B cell (primary cell): Measurements from ENCODE around the gene GPR15. TPM values are rescaled to one million over a fixed set of nuclear protein-coding genes. Genes with fewer than 3 reads are reported as not detected.
"Not testable (repeated sequence)": the region's sequence is repeated elsewhere in the genome, so short reads cannot be mapped to it uniquely, and the experiment has no call there.

ENCODE experiments used
- ATAC-seq: fragments of 200-7000 bp; cut with Tn5 transposase; one replicate; pipeline ENCODE4 v1.10.0; 2021; ENCODE audit warnings: low read depth, mild to moderate bottlenecking, moderate number of reproducible peaks, moderate library complexity
- CTCF ChIA-PET: fragments of 350-600 bp; sonication (Branson Sonifier 250); formaldehyde crosslinking; loops from one replicate; lab custom pipeline; 2021; ENCODE audit warnings: antibody characterized with exemption, inconsistent platforms; lab: Charles Lee
- POLR2A ChIA-PET: fragments of 350-600 bp; sonication (Branson Sonifier 250); formaldehyde crosslinking; loops from one replicate; lab custom pipeline; 2021; ENCODE audit warnings: antibody characterized with exemption; lab: Charles Lee
- DNase-seq: peaks from one replicate; pipeline ENCODE4 v3.0.0; 2013
- H2AFZ ChIP-seq: 2 replicates; pipeline ENCODE4 v1.6.1; 2012; ENCODE audit warnings: mild to moderate bottlenecking, low read depth, low read length; ENCODE audit not compliant: insufficient read depth, poor library complexity, severe bottlenecking
- H3K27ac ChIP-seq, 2 donors: 1 replicate in 1 of 2; 2 replicates in 1 of 2; pipeline ENCODE4 v1.5.1; 2012 to 2013; ENCODE audit warnings: low read length in 2 of 2, mild to moderate bottlenecking in 2 of 2, moderate library complexity in 1 of 2
- H3K27me3 ChIP-seq, 4 experiments: fragments of 200-600 bp in 1 of 4; sonication (generic) in 1 of 4; replicated peaks in 1 of 4; 1 replicate in 2 of 4; 2 replicates in 2 of 4; pipeline versions ENCODE4 v1.6.1 to v1.7.0; 2013 to 2016; ENCODE audit warnings: low read length in 3 of 4, mild to moderate bottlenecking in 2 of 4, mixed read lengths in 1 of 4, moderate library complexity in 1 of 4; ENCODE audit not compliant: insufficient read depth in 4 of 4, control insufficient read depth in 3 of 4; ENCODE audit errors: control extremely low read depth in 1 of 4
- H3K36me3 ChIP-seq, 2 experiments: replicated peaks in 1 of 2; 1 replicate in 1 of 2; 2 replicates in 1 of 2; pipeline versions ENCODE4 v1.6.1 to v1.7.1; 2013; ENCODE audit warnings: low read length in 1 of 2; ENCODE audit not compliant: insufficient read depth in 2 of 2, control insufficient read depth in 1 of 2; ENCODE audit errors: control extremely low read depth in 1 of 2, extremely low read depth in 1 of 2
- H3K4me1 ChIP-seq, 2 donors: fragments of 200-600 bp in 1 of 2; sonication (generic) in 1 of 2; 1 replicate in 1 of 2; 2 replicates in 1 of 2; pipeline versions ENCODE4 v1.5.1 to v1.6.1; 2013 to 2017; ENCODE audit warnings: low read length in 2 of 2; ENCODE audit not compliant: control insufficient read depth in 2 of 2, insufficient read depth in 2 of 2
- H3K4me2 ChIP-seq: replicated peaks from 2 replicates; pipeline ENCODE3; 2012; ENCODE audit warnings: mild to moderate bottlenecking, low read depth, low read length; ENCODE audit not compliant: poor library complexity, severe bottlenecking
- H3K4me3 ChIP-seq, 5 experiments: fragments of 200-600 bp in 1 of 5; sonication (generic) in 1 of 5; 1 replicate in 3 of 5; 2 replicates in 2 of 5; pipeline versions ENCODE4 v1.5.1 to v1.7.0; 2011 to 2016; ENCODE audit warnings: low read length in 4 of 5, mild to moderate bottlenecking in 4 of 5, low read depth in 2 of 5, control low read depth in 1 of 5, moderate library complexity in 1 of 5; ENCODE audit not compliant: insufficient read depth in 1 of 5; ENCODE audit errors: control extremely low read depth in 1 of 5, extremely low read depth in 1 of 5
- H3K79me2 ChIP-seq: fragments of 200-600 bp; sonication (generic); one replicate; pipeline ENCODE4 v1.6.0; 2016; ENCODE audit warnings: low read length; ENCODE audit not compliant: control insufficient read depth, insufficient read depth
- H3K9ac ChIP-seq: fragments of 200-600 bp; sonication (generic); 2 replicates; pipeline ENCODE4 v1.6.1; 2017; ENCODE audit warnings: mild to moderate bottlenecking, low read length, moderate library complexity
- H3K9me3 ChIP-seq, 3 donors: one replicate each; pipeline versions ENCODE4 v1.6.1 to v1.7.1; 2013; ENCODE audit warnings: low read length in 2 of 3; ENCODE audit not compliant: control insufficient read depth in 2 of 3, insufficient read depth in 1 of 3; ENCODE audit errors: control extremely low read depth in 1 of 3
- H4K20me1 ChIP-seq: 2 replicates; pipeline ENCODE4 v1.6.0; 2012; ENCODE audit warnings: mild to moderate bottlenecking, low read length; ENCODE audit not compliant: insufficient read depth, control insufficient read depth, poor library complexity, severe bottlenecking
- H3K27ac Mint-ChIP-seq: one replicate; pipeline ENCODE4 v1.8.0; 2021; ENCODE audit warnings: mixed read lengths
- H3K27me3 Mint-ChIP-seq: one replicate; pipeline ENCODE4 v1.8.0; 2021; ENCODE audit warnings: mixed read lengths
- H3K4me1 Mint-ChIP-seq: one replicate; pipeline ENCODE4 v1.8.0; 2021; ENCODE audit warnings: mixed read lengths
- H3K4me3 Mint-ChIP-seq: one replicate; pipeline ENCODE4 v1.8.0; 2021; ENCODE audit warnings: mixed read lengths
- H3K9me3 Mint-ChIP-seq: one replicate; pipeline ENCODE4 v1.8.0; 2022; ENCODE audit warnings: mixed read lengths; ENCODE audit not compliant: insufficient read depth
- CTCF ChIP-seq: fragments of 200-600 bp; IDR thresholded peaks from one replicate; pipeline ENCODE4 v1.8.0; 2022; ENCODE audit warnings: antibody characterized with exemption, mild to moderate bottlenecking
- EZH2 ChIP-seq: IDR thresholded peaks from 2 replicates; pipeline ENCODE4 v1.6.1; 2012; ENCODE audit warnings: borderline replicate concordance, low read depth, mild to moderate bottlenecking, moderate library complexity, low read length; ENCODE audit not compliant: insufficient read depth, poor library complexity, severe bottlenecking
- WGBS: methylation state at CpG from one replicate; pipeline ENCODE4 v1.1.5; 2013; ENCODE audit warnings: missing lambda C conversion rate; ENCODE audit not compliant: insufficient coverage; 5-methylcytosine and 5-hydroxymethylcytosine counted together
- intact Hi-C: fragments of 100-400 bp; cut with micrococcal nuclease; formaldehyde crosslinking; loops from one replicate; pipeline ENCODE4 v1.10.0; 2022
- polyA plus RNA-seq: library from polyadenylated mRNA; depleted of rRNA; stranded (reverse); fragments of >200 nt; gene quantifications from 2 replicates; pipeline ENCODE4 v1.2.3, GENCODE V29; 2012
- total RNA-seq, 2 donors: library from RNA; stranded (reverse); fragments of 120-200 nt in 1 of 2; gene quantifications; 1 replicate in 1 of 2; 2 replicates in 1 of 2; pipeline versions ENCODE4 v1.2.3 to v1.2.4, GENCODE V29; 2013 to 2022

The GPR15 gene
- total and polyA plus RNA-seq, 2 donors (not counting 1 experiment from before 2014, with no cell fraction given), result 6.4 to 6.5 TPM

- H3K4me1 Mint-ChIP-seq, result peaks cover 36% of the 10 kb centered on the region
- H3K79me2 ChIP-seq, H3K36me3 ChIP-seq, H3K4me3 Mint-ChIP-seq, DNase-seq, H3K4me2 ChIP-seq, H3K4me3 ChIP-seq, ATAC-seq, H2AFZ ChIP-seq, H3K27ac Mint-ChIP-seq, H3K27me3 ChIP-seq, H3K27ac ChIP-seq, POLR2A ChIA-PET, H3K9me3 ChIP-seq, H3K9ac ChIP-seq, H4K20me1 ChIP-seq, intact Hi-C loops, H3K9me3 Mint-ChIP-seq, H3K27me3 Mint-ChIP-seq, CTCF ChIA-PET: not testable (repeated sequence)
- peaks cover 6 to 32% of the 10 kb centered on the region in 2 donors for H3K4me1 ChIP-seq
- 100% methylated on average over 1 of the region's 2 CpGs for WGBS
Measured at GRCh38 chr3:98559769-98560168, 28.0 kb downstream of the GPR15 start.

- TF ChIP-seq EZH2 (no peak), CTCF (no peak)
- no peaks in the 10 kb centered on the region for H3K9me3 ChIP-seq
- H4K20me1 ChIP-seq, result no peaks in the 10 kb centered on the region
- WGBS, result no CpG with 5 or more reads among the region's 2 CpGs
- POLR2A ChIA-PET, result no interaction called here
- no peak overlapping the region for H3K4me2 ChIP-seq
- H3K4me3 Mint-ChIP-seq, result no peak overlapping the region
- no peak overlapping the region for H3K27ac Mint-ChIP-seq
- H2AFZ ChIP-seq, result no peak overlapping the region
- peaks cover 2% of the 10 kb centered on the region for H3K27me3 Mint-ChIP-seq
- ATAC-seq, result no peak
- H3K9me3 Mint-ChIP-seq, result no peaks in the 10 kb centered on the region
- H3K27ac ChIP-seq, result no peak overlapping the region
- H3K79me2 ChIP-seq, result no peaks in the 10 kb centered on the region
- peaks cover 37% of the 10 kb centered on the region for H3K4me1 Mint-ChIP-seq
- H3K4me3 ChIP-seq, result no peak overlapping the region
- CTCF ChIA-PET, result no interaction called here
- H3K4me1 ChIP-seq, result peaks cover 6 to 34% of the 10 kb centered on the region in 2 donors
- no peak overlapping the region for H3K9ac ChIP-seq
- intact Hi-C loops, result no loop called here
- H3K27me3 ChIP-seq, result no peaks in the 10 kb centered on the region
- no peaks in the 10 kb centered on the region for H3K36me3 ChIP-seq
- DNase-seq, result no peak
Measured at GRCh38 chr3:98560911-98561310, 29.1 kb downstream of the GPR15 start.
